GM21360 (cell line): Measurements from ENCODE around the gene ULK3.
A peak's percentile ranks its signal among the peaks of the same experiment; 100 is the strongest.

Experiments used
- ATAC-seq: cut with Tn5 transposase; IDR thresholded peaks from one replicate; pipeline ENCODE4 v1.9.1; 2021; ENCODE audit warnings: mild to moderate bottlenecking, moderate library complexity; ENCODE audit not compliant: unreplicated experiment

Gene ULK3

DNA sequence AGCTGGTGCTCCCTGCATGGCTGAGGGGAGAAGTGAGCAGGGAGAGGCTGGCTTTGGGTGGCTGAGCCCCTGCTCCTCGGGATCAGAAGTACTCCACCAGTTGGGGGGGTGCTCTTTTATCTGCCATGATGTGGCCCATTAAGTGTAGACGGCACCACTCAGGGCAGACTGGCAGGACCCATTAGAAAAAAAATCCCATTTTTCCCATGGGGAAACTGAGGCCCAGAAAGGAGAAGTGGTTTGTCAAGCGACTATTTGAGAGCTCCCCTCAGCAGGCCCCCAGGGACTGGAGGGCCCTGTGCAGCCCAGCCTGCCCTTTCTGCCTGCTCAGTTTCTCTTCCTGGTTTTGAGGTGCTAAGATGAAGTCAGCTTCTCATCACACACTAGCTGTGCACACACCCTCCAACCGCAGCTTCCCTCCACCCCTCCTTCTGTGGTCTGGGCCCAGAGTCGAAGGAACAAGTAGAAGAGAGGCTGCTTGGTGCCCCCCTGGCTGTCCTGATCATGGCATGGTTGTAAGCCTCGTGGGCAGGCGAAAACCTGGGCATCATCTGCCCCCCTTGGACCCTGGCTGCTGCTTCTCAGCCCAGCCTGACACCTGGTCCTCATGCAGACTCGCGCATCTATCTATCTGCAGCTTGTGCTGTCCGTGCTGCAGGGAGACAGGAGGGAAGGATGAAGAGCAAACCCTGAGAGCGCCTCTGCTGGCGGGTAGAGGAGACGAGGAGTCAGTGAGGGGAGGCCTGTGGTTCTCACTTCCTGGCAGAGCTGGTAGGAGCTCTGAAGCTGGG, 55.5 kb downstream of the ULK3 start:
- peak; percentile 38 for ATAC-seq

DNA sequence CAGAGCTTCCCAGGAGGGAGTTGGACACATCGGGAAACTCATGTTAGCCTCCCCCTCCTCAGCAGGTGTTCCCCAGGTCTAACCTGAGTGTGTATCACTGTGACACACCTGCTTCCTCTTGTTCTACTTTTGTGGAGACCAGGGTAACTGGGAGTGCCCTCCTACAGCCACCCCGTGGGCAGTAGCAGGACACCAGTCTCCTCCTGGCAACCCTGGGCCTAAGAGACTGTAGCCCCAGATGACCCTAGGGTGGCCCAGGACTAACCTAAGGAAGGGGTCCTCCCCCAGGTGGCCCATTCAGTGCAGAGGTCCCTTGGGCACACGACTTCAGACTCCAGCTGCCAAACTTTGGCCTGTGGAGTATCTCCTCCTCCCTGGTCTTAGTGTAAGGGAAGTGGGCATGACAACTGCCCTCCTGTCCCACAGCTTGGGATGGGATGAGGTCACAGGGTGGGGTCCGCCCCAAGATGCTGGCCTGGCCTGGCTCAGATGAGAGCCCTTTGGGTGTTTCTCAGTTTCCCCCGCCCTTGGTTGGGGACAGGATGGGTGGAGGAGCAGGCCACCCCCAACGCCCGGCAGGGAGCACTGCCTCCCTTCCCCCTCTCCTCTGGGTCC, 56.3 kb downstream of the ULK3 start:
- ATAC-seq = no peak
